K562 treated with DMSO at 1 percent for 12 hours (cell line): ENCODE measurements around the gene MCOLN1. TPM values are rescaled to one million over a fixed set of nuclear protein-coding genes. Genes with fewer than 3 reads are reported as not detected.

ENCODE experiments used
- total RNA-seq: library from RNA; unstranded; fragments of 300-600 nt; gene quantifications from 2 replicates; pipeline ENCODE4 v1.2.3, GENCODE V29; 2022; ENCODE audit not compliant: insufficient read depth

The MCOLN1 gene
- 27.5 and 31.3 TPM in 2 replicates for total RNA-seq

DNA sequence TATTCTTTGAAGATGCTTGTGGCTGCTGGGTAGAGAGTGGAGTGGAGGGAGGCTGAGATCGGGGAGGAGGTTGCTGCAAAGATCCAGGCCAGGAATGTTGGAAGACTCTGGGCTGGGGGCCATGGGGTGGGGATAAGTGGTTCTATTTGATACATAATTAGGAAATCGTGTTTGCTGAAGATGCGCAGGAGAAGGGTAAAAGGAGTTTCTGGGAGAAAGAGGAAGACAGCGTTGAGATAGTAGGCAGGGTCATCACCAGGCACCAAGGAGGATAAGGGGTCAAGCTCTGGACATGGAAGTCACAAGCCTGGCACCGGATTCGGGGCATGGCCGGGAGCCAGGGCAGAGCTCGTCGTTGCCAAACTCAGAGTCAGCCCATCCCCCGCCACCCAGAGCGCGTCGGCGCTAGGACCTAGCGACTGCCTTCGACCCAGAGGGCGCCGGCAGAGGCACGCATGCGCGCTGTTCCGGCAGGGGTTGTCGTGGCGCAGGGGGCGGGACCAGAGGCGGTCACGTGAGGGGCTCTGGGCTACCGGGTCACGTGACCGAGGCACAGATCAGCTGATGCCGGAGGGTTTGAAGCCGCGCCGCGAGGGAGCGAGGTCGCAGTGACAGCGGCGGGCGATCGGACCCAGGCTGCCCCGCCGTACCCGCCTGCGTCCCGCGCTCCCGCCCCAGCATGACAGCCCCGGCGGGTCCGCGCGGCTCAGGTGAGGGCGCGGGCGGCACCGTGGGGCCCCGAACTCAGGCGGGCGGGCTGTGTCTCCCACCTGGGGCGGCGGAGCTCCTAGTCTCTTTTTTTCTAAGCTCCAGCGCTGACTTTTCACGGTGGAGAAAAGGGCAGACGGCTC is at the start of gene MCOLN1:
MCOLN1 (plus strand) TSS at position 553 of the 851 bp plus-strand sequence; CDS start at position 680, 127 bp downstream.

GRCh38 chr19:7488736-7489353 is 33.6 kb upstream of the MCOLN1 start, which contains the start of gene PEX11G:
PEX11G (minus strand) TSS chr19:7489035; CDS start chr19:7489010, 25 bp downstream.

GRCh38 chr19:7515645-7516151 is 6.7 kb upstream of the MCOLN1 start, which contains the start of gene ZNF358:
ZNF358 (plus strand) TSS chr19:7516103; CDS start chr19:7519243, 3,140 bp downstream.

GRCh38 chr19:7535047-7535997 is 12.9 kb downstream of the MCOLN1 start, which contains the start of gene PNPLA6:
PNPLA6 (plus strand) TSS chr19:7535717; CDS start chr19:7535789, 72 bp downstream.

Other genes with a start within 250 kb of the MCOLN1 start
- gene INSR, start 228.2 kb upstream of the MCOLN1 start, total RNA-seq, result 0.18 and 1.1 TPM in 2 replicates
- 17.3 and 31.3 TPM in 2 replicates for gene ARHGEF18, start 173.7 kb upstream of the MCOLN1 start, total RNA-seq
- gene PEX11G, start 33.6 kb upstream of the MCOLN1 start, total RNA-seq, result 4.0 and 5.8 TPM in 2 replicates
- gene ZNF358, start 6.5 kb upstream of the MCOLN1 start, total RNA-seq, result 37.4 and 37.7 TPM in 2 replicates
- 50.6 and 74.7 TPM in 2 replicates for gene PNPLA6, start 13.1 kb downstream of the MCOLN1 start, total RNA-seq
- gene CAMSAP3, start 73.2 kb downstream of the MCOLN1 start, total RNA-seq, result 3.2 TPM in 2 replicates
- gene XAB2, start 106.9 kb downstream of the MCOLN1 start, total RNA-seq, result 74.0 and 83.3 TPM in 2 replicates
- gene PET100, start 107.2 kb downstream of the MCOLN1 start, total RNA-seq, result 29.4 and 35.4 TPM in 2 replicates
- 9.5 TPM in 1 of 2 replicates, not detected in the other for gene PCP2, start 111.1 kb downstream of the MCOLN1 start, total RNA-seq
- gene STXBP2, start 114.5 kb downstream of the MCOLN1 start, total RNA-seq, result 181 and 188 TPM in 2 replicates
- gene RETN, start 146.4 kb downstream of the MCOLN1 start, total RNA-seq, result not detected in 2 replicates
- 1.3 and 1.7 TPM in 2 replicates for gene MCEMP1, start 154.5 kb downstream of the MCOLN1 start, total RNA-seq
- gene TRAPPC5, start 158.2 kb downstream of the MCOLN1 start, total RNA-seq, result 75.0 and 172 TPM in 2 replicates
- 1.0 TPM in 1 of 2 replicates, not detected in the other for gene FCER2, start 179.5 kb downstream of the MCOLN1 start, total RNA-seq
- not detected in 2 replicates for gene CLEC4G, start 209.5 kb downstream of the MCOLN1 start, total RNA-seq
- gene CD209, start 224.9 kb downstream of the MCOLN1 start, total RNA-seq, result not detected in 2 replicates
- gene CLEC4M, start 240.6 kb downstream of the MCOLN1 start, total RNA-seq, result 0.37 TPM in 1 of 2 replicates, not detected in the other